HG02938 (cell line): ENCODE data around the gene CHDH.

ENCODE experiments used
- ATAC-seq: cut with Tn5 transposase; IDR thresholded peaks from one replicate; pipeline ENCODE4 v1.9.1; 2021; ENCODE audit warnings: mild to moderate bottlenecking, moderate library complexity; ENCODE audit not compliant: unreplicated experiment

Gene CHDH

DNA sequence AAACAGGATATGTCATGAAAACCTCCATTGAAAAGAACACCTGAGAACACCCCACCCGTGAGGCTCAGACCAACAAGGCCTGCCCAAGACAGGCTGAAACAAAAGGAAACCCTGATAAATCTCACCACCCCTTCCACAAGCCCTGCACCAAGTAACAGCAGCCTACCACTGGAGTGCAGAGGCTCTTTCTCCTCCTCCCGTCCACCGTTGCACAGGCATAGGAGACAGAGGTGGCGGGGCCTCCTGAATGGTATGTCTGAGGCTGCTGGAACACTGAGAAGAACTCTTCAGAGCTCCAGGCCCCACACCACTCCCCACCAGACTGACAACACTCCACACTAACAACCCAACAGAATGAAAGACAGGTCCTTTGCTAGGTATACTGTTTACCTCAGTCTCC is 21.4 kb downstream of the CHDH start:
- no peak for ATAC-seq

DNA sequence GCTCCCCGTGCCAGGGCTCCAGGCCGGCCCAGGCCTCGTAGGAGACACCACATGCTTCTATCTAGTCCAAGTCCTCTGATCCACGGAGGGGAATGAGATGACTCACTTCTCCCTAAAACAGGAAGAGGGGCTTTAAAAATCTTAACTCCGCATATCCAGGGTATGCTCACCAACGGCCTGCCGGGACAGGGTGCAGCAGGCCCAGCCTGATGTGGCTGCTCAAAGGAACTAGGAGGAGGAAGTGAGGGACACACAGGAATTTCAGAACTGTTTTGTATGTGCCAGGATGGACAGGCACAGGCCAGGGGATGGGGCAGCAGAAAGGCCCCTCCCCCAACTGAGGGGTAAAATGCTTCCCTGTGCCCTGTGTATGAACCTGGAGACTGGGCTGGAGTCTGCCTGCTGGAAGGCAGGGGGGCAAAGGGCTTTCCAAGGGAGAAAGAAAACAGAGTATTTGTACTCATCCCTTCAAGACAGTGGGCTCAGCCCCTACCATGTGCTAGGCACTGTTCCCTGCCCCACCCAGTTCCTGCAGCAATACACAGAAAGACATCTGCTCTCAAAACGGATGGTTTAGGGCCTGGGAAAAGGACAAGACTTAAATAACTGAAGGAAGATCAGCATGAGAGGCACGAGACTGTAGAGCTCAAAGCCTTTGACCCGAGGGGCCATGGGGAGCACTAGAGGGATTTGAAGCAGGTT is 22.1 kb downstream of the CHDH start:
- no peak for ATAC-seq

DNA sequence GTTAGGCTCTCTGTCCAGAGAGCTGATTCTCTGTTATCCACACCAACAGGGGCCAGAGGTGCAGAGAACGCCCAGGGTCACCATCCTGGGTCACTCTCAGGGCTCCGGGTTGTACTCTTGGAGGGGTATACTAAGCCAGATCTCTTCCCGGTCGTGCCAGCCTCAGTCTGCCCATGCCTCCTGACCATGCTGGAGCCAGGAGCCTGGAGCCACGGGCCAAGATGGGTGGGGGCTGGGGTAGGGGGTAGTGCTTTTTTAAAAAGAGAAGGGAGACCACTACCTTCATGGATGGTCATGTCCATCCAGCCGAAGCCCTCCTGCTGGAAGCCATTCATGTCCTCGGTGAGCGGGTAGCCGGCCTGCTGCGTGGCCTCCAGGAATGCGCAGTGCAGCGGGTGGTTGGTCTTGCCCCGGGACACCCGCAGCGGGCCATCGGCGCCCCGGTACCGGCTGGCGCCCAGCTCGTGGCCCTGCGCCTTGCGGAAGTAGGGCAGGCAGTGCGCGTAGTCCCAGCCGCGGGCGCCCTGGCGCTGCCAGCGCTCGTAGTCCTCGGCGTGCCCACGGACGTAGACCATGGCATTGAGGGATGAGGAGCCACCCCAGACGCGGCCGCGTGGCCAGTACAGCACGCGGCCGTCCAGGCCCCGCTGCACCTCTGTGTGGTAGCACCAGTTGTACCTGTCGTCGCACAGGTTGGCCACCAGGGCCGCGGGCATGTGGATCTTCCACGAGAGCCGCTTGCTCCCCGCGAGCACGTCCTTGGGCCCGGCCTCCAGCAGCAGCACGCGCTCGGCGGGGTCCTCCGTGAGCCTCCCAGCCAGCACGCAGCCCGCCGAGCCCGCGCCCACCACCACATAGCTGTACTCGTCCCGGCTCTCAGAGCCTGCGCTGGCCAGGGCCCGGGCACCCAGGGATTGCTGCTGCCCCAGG is 22.9 kb downstream of the CHDH start:
- no peak for ATAC-seq

DNA sequence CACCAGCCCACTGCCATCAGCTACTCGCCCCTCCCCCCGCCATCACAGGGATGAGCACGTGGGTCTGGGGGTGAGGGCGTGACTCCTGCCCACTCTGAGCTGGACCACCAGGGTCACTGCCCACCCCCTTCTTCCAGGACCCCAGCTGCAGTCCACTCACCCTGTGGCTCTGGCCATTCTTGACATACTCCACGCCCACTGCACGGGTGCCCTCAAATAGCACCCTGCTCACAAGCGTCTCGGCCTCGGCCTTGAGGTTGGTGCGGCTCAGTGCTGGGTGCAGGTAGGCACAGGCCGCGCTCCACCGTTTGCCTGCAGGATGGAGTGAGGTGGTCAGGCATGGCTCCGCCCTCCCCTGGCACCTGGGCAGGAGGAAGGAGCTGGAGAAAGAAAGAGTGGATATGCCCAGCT is 23.9 kb downstream of the CHDH start:
- ATAC-seq: no peak

DNA sequence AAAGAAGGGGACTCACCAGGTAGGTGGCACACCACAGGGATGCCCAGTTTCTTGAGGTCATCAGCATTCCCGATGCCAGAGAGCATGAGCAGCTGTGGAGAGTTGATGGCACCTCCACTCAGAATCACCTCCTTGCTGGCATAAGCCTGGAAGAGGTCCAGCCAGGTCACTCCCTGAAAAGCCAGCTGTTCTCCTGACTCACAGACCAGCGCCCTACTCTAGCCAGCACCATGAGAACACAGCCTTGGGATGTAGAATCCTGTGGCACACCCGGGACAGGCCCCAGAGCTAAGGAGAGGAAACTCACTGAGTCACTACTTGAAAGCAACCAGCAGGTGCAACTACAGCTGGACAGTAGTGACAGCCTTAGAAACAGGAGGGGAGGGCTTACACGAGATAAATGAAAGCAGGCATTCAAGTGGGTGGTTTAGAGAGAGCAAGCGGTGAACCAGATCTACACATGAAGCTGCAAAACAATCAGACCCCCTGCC is 24.5 kb downstream of the CHDH start:
- ATAC-seq: peak; percentile 61

DNA sequence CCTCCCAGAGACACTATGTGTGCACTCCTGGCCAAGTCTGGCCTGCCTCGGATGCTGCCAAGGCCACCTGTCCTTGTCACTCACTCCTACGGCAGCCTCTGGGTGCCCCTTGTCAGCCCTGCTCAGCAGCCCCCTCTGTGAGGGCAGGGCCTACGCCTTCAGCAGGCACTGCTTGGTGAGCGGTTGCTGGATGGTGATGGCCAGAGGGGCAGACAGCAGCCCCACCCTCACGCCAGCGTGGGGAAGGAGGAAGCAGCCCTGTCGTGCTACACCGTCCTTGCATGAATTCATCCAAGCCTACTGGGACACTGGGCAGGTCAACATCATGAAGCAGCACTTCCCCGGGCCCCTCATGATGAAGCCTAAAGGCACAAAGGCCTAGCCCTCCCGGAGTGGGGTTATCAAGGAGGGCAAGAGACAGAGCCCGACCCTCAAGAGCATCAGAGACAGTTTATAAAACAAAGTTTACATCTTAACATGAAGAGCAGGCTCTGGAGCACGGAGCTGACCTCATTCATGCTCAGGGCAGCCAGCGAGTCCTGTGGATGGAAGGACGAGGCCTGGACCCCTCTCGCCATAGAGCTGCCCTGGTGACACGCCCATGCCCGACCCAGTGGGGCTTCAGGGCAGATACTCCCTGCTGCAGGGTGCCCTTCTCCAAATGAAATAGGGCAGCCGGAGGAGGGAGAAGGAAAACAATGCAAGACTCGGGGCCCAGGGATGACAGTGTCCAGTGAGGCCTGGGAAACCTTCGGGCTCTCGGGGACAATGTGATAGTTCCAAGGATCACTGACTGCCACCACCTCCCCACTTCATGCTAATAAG is 25.3 kb downstream of the CHDH start:
- ATAC-seq: no peak

DNA sequence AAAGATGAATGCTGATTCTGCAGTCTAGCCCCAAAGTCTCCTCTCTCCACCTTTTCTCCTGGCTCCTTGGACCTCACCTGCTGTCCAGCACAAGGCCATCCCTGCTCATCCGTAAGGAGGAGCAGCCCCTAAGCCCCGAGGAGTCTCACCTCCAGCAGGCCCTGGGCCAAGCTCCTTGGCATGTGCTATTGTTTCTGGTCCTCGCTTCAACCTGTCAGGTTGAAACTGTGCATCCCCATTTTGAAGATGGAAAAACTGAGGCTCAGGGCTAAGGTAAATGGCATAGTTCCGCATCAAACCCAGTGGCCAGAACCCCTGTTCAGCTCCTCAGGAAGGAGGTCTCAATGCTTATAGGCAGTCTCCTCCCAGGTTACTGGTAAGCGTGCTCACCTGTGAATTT is 26.1 kb downstream of the CHDH start:
- ATAC-seq: no peak

DNA sequence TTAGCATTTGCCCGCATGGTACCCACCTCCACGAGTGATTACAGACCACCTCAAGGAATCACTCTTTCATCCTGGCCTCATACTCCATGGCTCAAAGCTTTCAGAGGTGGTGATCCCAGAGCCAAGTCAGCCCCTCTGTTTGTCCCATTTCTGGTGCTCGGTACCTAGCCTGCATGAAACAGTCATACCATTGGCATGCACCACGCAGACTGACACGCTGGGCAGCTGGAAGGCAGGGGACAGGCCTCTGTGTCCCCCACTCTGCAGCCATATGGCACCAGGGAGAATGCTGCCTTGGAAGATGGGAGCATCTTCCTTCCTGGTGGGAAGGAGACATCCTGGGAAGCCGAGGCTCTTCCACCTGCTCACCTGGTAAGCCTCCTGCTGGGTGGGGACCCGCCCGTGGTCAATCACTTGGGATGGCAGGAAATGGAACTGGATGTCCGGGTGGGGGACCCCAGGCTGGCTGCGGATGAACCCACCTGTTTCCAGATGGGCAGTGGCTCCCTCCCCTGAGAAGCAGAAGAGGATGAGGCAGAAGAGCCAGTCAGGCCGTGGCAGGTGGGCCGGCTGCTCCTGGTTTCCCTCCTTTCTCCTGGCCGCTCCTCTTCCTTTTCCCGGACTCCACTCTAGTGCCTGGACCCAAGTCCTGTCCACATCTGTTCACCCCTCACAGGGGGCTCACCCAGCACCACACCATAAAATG is 26.9 kb downstream of the CHDH start:
- ATAC-seq: no peak

DNA sequence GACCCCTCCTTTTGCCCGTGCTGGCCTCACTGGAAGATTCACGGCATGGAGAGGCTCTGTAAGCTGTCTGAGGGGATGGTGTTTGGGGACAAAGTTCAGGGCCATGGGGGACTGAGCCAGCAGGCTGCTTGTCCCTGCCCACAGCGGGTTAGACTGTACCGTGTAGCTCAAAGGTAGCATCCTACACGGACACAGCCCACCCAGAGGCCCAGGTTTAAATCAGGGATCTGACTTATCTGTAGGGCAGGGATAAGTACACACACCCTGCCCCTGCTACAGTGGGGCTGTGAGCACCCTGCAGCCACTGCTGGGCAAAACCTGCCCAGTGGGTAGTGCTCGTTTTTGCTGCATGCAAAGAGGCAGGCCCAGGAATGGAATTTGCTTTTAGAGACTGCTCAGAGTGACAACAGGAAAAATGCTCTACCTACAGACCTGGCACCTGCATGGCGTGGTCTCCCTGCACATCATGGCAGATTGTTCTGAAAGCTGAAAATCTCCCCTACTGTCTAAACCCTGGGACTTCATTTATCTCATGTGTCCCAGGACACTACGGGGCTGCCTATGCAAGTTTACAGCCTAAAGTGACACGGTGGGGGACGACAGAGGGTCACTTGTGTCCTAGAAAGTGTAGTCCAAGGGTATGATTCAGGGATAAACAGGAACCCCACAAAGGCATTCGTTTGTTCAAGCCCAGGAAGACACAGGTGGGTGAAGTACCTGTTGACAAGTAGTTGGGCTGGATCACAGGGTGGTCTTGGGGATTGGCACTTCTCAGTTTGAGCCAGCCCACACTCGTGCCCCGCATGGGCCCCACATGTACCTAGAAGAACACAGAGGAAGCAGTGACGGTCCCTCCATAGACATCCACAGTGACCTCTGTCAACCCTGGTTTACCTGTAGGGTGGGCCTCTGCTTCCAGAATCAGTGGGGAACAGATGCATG is 27.7 kb downstream of the CHDH start:
- ATAC-seq: no peak

DNA sequence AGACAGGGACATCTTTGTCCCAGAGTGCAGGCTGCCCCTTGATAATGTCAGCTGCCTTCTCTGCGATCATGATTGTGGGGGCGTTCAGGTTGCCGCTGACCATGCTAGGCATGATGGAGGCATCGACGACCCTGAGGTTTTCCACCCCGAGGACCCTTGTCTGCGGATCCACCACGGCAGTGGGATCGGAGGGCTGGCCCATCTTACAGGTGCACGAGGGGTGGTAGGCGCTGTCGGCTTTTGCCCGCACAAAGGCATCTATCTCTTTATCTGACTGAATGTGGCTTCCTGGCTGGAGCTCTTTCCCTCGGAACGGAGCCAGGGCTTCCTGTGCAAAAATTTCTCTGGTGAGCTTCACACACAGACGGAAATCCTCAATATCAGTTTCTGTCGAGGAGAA is 28.4 kb downstream of the CHDH start:
- no peak for ATAC-seq

DNA sequence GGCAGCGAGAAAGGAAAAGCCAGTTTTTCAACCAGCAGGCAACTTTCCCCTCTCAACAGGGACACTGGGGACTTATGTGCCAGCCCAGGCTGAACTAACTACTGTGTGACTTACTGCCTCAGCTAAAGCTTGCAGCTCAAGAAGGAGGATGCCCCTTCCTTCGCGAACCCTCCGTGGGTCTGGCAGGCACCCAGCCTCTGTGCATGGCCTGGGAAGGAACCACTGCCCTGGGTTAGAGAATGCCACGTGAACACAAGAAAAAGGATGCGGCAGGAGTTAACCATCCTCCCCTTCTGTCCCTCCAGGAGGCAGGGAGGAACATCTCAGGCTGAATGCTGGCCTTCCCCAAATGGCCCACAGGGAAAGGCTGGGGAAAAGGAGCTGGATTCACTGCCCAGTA is 29.0 kb downstream of the CHDH start:
- ATAC-seq: no peak

DNA sequence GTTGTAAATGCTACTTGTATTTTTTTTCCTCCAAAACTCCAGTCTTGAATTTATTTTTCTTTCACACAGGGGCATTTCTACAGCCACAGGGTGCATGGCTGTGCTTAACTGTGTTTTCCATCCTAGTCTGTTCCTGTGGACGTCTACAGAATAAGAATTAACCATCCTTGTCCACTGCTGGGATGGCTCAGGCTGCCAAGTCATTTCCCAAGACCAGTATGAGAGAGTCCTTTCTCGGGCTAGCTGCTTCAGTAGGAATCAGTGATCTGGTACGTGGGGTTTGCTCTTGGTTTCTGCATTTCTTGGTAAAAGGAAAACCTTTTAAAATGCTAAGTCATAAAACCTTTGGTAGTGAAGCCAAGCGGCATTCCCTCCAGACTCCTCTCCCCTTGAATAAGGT is 29.8 kb downstream of the CHDH start:
- ATAC-seq: no peak

DNA sequence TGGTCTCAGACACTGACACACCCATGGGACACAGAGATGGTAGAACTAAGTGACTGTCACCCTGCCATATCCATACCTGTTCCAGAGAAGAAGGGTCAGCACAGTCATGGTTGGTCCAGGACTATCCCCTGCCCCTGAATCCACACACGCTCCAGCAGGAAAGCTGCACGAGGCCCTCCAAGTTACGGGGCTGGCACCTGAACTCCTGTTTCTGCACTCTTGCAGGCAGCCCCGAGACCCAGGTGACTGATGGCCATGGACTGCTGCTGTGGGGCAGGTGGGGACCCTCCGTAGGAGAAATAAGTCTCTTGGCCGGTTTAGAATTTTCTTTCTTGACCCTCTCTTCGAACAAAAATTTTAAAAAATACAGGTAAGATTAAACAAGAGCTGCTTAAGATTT is 30.6 kb downstream of the CHDH start:
- no peak for ATAC-seq

DNA sequence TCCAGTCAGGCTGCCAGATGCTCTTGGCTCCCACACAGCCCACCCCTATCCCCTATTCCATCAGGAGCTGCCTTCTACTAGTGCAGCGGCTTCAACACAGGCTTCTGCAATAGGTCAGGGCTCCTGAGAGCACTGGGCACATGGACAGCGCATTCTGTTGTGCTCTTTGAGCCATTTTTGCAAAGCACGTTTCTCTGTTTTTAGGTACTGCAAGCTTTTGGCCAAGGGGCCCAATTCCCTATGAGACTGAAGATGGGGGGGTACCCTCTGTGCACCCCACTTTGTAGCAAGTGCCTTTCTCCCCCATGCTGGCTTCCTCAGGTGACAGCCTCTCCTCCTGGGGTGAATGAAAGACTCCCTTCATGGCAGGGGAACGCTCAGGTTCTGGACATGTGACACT is 31.2 kb downstream of the CHDH start:
- ATAC-seq: no peak

DNA sequence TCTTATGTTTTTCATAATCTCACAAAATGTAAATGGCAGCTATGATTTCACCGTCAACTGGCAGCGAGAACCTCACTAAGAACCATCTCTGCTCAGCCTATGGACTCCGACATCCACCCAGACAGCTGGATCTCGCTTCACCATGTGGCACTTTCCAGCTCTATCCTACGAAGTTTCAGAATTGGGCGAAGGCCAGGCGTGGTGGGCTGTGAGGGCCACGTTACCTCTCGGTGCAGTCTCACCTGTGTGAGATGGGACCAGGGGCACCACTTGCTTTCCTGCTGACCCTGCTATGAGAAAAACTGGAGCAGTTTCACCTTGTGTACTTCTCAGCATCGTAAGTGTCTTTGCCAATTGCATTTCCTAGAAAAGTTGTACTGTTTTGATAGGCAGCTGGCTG is 32.3 kb downstream of the CHDH start:
- no peak for ATAC-seq

DNA sequence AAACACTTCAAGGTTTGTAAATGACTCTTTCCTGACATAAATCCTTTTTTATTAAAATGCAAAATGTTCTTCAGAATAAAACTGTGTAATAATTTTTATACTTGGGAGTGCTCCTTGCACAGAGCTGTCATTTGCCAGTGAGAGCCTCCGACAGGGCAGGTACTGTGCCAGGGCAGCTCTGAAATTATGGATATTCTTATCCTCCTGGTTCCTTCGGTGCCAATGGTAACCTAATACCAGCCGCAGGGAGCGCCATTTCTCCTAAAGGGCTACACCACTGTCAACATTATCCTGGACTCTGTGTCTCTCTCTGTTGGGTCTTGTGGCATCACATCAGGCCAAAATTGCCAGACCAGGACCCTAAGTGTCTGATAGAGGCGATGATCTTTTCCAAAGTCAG is 33.0 kb downstream of the CHDH start:
- no peak for ATAC-seq

DNA sequence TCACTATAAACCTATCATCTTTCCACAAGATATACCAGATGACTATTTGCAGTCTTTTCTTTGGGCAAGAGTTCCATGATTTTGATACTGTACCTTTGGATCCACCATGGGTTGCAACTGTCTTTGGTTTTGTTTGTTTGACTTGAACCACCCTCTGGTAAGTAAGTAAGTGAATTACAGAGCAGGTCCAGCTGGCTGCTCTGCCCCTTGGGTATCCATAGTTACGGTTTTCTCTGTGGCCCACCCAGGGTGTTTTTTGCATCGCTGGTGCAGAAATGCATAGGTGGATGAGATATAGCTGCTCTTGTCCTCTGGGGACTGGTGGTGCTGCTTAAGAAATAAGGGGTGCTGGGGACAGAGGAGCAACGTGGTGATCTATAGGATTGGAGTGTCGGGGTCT is 33.8 kb downstream of the CHDH start:
- ATAC-seq: no peak

DNA sequence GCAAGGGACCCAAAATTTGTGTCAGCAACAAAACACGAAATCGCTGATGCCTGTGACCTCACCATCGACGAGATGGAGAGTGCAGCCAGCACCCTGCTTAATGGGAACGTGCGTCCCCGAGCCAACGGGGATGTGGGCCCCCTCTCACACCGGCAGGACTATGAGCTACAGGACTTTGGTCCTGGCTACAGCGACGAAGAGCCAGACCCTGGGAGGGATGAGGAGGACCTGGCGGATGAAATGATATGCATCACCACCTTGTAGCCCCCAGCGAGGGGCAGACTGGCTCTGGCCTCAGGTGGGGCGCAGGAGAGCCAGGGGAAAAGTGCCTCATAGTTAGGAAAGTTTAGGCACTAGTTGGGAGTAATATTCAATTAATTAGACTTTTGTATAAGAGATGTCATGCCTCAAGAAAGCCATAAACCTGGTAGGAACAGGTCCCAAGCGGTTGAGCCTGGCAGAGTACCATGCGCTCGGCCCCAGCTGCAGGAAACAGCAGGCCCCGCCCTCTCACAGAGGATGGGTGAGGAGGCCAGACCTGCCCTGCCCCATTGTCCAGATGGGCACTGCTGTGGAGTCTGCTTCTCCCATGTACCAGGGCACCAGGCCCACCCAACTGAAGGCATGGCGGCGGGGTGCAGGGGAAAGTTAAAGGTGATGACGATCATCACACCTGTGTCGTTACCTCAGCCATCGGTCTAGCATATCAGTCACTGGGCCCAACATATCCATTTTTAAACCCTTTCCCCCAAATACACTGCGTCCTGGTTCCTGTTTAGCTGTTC is 34.9 kb downstream of the CHDH start:
- no peak for ATAC-seq
